Measurements from ENCODE around the gene PPIE. TPM values are rescaled to one million over a fixed set of nuclear protein-coding genes. Genes with fewer than 3 reads are reported as not detected.

The PPIE gene
- total RNA-seq, 1 donor from 2014 or later = 26.4 TPM

DNA sequence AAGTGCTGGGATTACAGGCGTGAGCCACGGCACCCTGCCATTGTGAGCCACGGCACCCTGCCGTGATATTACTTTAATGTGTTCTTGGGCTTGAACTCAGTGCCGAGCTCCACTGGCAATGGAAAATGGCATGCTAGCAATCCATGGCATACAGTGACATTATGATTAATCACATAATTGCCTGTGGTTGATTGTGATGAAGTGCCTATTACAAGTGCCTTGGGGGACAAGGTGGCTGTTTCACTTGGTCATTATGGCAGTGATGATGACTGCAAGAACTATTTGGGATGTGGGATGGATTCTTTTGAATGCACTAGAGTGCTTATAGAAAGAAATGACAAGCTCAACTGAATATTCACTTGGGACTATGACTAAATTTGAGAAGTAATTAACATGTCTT, 25.1 kb upstream of the PPIE start:
- intact Hi-C loops (cut with DNase I) = no loop called here
- no peak for DNase-seq (ENCODE audit: low spot score)

- DNase-seq (ENCODE audit: low spot score) = no peak
- intact Hi-C loops (cut with DNase I) = no loop called here
These were observed 20.9 kb upstream of the PPIE start for GRCh38 chr1:39717809-39718208.

- no peak for DNase-seq (ENCODE audit: low spot score)
- intact Hi-C loops (cut with DNase I) = loop anchor here (2.0 to 5.0 kb wide), 2 partner anchors 63 to 116 kb away; no protein-coding TSS in a partner anchor
These were observed 18.3 kb upstream of the PPIE start for GRCh38 chr1:39720094-39720999.

DNA sequence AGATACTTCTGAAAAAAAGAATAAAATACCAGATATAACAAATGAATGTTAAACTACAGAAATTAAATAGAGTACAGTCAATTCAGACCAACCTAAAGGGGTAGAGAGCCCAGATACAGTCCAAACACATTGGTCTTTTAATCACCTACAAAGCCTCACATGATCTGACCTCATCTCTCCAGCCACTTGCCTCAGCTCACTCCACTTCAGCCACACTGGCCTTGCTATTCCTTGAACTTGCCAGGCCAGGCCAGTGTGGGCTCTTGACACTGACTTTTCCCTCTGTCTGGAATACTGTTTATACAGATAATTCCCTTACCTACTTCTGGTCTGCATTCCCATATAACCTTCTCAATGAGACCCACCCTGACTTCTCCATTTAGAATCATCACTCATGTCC, 17.0 kb upstream of the PPIE start:
- intact Hi-C loops (cut with DNase I) = loop anchor here (2.0 to 5.0 kb wide), 2 partner anchors 64 to 117 kb away; no protein-coding TSS in a partner anchor

GRCh38 chr1:39722495-39722894, 16.2 kb upstream of the PPIE start:
- intact Hi-C loops (cut with DNase I) = loop anchor here (5.0 kb wide), 1 partner anchor 65 kb away; no protein-coding TSS in a partner anchor
- DNase-seq (ENCODE audit: low spot score) = no peak

More for the DNA sequence above, 17.0 kb upstream of the PPIE start:
- DNase-seq (ENCODE audit: low spot score) = no peak

GRCh38 chr1:39726600-39726999, 12.1 kb upstream of the PPIE start:
- no peak for DNase-seq (ENCODE audit: low spot score)
- intact Hi-C loops (cut with DNase I) = no loop called here

- intact Hi-C loops (cut with DNase I) = no loop called here
These were observed 11.3 kb upstream of the PPIE start for GRCh38 chr1:39727221-39727931.

GRCh38 chr1:39727932-39728317, 10.8 kb upstream of the PPIE start:
- no peak for DNase-seq (ENCODE audit: low spot score)
- intact Hi-C loops (cut with DNase I) = no loop called here

More at GRCh38 chr1:39727221-39727931, 11.3 kb upstream of the PPIE start:
- DNase-seq (ENCODE audit: low spot score) = no peak

- DNase-seq (ENCODE audit: low spot score) = no peak
- intact Hi-C loops (cut with DNase I) = no loop called here
These were observed 9.7 kb upstream of the PPIE start for GRCh38 chr1:39729030-39729429.

DNA sequence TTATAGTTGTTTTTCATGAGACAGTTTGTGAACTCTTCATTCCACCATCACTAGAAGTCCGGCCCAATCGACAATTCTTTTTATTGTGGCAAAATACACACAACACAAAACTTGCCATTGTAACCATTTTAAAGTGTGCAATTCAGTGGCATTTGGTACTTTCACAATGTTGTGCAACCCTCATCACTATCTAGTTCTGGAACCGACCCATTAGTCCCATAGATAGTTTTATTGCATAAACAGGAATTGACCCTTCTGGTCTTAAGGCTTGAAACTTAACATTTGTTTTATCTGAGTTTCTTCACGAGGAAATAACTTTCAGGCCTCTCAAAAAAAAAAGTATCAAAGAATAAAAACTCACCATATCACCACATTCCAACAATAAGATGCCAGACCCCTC, 8.8 kb upstream of the PPIE start:
- intact Hi-C loops (cut with DNase I) = no loop called here
- DNase-seq (ENCODE audit: low spot score) = no peak

- intact Hi-C loops (cut with DNase I) = no loop called here
- DNase-seq (ENCODE audit: low spot score) = no peak
These were observed 6.0 kb upstream of the PPIE start for GRCh38 chr1:39732730-39733129.

DNA sequence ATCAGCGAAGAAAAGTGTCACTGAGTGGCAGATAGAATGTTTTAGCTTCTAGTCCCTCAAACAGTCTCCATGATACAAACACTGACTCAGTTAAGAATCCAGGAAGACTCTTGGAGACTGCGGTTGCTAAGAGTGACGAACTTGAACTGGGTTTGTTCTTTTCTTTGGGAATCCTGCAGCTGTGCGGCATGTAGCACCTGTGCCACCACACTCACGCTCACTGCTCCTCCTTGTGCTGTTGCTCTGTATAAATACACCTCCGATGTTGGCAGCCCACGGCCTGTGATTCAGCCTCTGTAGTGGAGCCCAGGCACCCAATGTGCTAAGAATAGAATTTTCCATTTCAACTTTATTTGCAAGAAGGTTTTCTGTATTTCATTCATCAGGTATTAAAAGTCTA, 5.5 kb upstream of the PPIE start:
- no peak for DNase-seq (ENCODE audit: low spot score)
- intact Hi-C loops (cut with DNase I) = no loop called here

GRCh38 chr1:39735731-39736130, 3.0 kb upstream of the PPIE start:
- intact Hi-C loops (cut with DNase I) = no loop called here
- DNase-seq (ENCODE audit: low spot score) = no peak

GRCh38 chr1:39737546-39738169, 1.0 kb upstream of the PPIE start:
- intact Hi-C loops (cut with DNase I) = no loop called here
- DNase-seq (ENCODE audit: low spot score) = no peak

- intact Hi-C loops (cut with DNase I) = no loop called here
- DNase-seq (ENCODE audit: low spot score) = no peak
These were observed 6.5 kb downstream of the PPIE start for GRCh38 chr1:39745016-39745670.

- no peak for DNase-seq (ENCODE audit: low spot score)
- intact Hi-C loops (cut with DNase I) = no loop called here
These were observed 12.9 kb downstream of the PPIE start for GRCh38 chr1:39751595-39751994.

- no peak for DNase-seq (ENCODE audit: low spot score)
- intact Hi-C loops (cut with DNase I) = no loop called here
These were observed 14.0 kb downstream of the PPIE start for GRCh38 chr1:39752703-39753102.

DNA sequence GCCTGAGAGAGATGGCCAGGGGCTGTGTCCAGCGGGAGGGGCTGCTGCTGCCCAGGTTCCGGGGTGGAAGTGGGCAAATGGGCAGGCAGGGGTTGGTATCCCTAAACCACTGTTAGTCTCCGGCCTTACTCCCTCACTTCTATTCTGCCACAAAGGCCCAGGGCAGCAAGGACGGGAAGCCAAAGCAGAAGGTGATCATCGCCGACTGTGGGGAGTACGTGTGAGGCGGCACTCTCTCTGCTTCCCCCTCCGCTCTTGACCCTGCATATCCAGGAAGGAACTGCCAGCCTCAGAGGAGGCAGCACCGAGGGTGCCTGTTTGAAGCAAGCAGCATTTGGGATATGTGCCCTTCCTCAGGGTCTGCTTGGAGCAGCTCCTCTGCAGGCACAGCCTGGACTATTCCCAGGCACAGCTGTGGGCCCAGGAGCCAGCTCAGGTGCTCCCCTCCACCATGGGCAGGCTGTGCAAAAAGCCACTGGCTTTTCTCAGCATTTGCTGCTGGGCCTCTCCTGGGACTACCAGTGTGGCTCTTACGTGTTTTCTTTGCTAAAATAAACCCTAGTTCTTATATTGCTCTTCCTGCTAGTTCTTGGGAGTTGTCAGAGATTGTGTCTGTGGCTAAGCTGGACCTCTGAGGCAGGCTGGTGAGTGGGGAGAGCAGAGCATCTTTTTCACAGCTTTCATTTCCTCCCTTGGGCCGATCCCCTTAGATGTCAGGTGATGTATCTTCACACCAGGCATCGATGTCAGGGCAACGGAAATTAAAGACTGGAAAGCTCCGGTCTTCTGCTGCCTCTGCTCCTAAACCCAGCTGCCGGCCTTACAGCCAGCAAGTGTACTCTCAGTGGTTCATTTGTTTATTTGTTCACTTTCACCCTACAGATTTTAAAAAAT, 14.7 kb downstream of the PPIE start:
- intact Hi-C loops (cut with DNase I) = no loop called here
- no peak for DNase-seq (ENCODE audit: low spot score)
